Ramos (cell line): Measurements from ENCODE around the gene TMEM95.

ENCODE experiments used
- in situ Hi-C: fragments of 300-500 bp; cut with MboI; formaldehyde crosslinking; loops from one replicate; pipeline ENCODE4 v1.14.3; 2022; ENCODE audit warnings: low sequenced_read_pairs; ENCODE audit not compliant: unreplicated experiment

TMEM95 gene

GRCh38 chr17:7396147-7396546 lies 41.2 kb downstream of the TMEM95 start:
- in situ Hi-C loops = no loop called here

GRCh38 chr17:7398612-7399011 lies 43.7 kb downstream of the TMEM95 start:
- in situ Hi-C loops = no loop called here

DNA sequence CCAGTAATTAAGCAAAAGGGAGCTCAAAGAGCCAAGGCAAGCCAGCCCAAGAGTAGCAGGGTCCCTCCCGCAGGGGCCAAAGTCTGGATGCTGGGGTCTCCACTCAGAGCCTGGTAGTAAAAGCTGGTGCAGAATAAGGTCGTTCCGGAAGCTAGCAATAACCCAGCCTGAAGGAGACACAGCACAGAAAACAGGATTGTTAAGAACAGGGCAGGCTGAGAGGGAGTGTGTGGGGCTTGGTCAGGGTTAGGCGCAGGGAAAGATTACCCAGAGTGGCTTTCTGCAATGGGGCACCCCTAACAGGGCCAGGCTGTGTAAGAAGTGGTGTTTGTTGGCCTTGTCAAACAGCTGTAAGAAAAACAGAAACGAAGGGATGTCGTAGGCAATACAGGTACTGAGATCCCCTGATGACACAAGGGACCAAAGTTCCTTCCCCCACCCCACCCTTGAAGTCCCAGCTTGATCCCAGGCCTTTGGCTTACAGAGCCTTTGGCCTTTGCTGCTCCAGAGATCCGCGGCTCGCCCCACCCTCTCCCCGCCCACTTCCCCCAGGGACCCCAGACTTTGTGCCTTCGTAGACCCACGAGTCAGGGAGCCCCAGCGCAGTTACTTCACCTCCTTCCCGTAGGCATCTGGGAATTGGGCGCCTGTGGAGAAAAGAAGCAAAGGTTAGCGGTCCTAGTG lies 48.2 kb downstream of the TMEM95 start:
- in situ Hi-C loops = no loop called here

- in situ Hi-C loops = no loop called here
Observed at GRCh38 chr17:7403727-7403976, 48.7 kb downstream of the TMEM95 start.

- in situ Hi-C loops = no loop called here
Observed at GRCh38 chr17:7403977-7404736, 49.2 kb downstream of the TMEM95 start, which contains the start of gene TMEM256. TSS of gene TMEM256 (minus strand) at chr17:7404097. CDS start at chr17:7404084, 13 bp downstream.

GRCh38 chr17:7404737-7405349 lies 49.9 kb downstream of the TMEM95 start:
- in situ Hi-C loops = no loop called here

- in situ Hi-C loops = no loop called here
Observed at GRCh38 chr17:7405350-7406234, 50.6 kb downstream of the TMEM95 start.

DNA sequence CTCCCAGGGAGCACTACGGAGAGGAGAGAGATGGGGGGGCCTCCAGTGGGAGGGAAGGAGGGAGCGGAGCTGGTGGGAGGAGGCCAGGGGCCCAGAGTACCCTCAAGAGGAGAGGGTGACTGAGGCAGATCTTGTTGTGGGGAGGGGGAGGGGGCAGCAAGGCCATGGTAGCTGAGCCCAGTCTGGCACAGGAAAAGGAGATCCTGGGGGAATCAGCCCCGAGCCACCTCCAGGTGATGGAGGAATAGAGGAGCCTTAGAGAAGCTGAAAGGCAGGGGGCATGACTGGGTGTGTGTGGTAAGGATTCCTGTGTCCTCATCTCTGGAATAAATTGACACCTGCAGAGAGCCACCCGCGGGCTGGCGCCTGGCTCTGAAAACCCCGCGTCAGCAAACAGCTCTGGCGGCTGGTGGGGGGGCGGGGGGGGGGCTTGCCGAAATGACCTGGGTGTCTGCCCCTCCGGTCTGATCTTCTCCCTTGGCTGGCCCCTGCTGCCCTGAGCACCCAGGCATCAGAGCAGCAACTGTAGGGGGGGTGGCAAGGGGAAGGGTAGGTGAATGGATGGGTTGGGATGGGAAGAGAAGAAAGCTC lies 51.4 kb downstream of the TMEM95 start:
- in situ Hi-C loops = no loop called here
